ENCODE results near the gene GRIN2C.

The GRIN2C gene

GRCh38 chr17:74846621-74847020 lies 13.1 kb downstream of the GRIN2C start:
- DNase-seq (ENCODE audit: low read depth in 2 of 2), result no peak

DNA sequence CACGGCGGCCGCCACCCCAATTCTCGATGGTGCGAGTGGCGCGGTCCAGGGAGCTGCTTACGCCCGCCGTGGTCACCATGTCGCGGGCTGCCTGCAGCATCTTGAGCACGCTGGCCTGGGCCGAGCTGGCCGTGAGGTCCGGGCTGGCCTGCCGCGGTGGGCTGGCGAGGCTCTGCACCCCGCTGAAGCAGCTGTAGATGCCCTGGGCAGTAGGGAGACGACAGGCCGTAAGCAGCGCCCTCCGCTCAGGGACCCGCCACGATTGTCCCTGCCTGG lies 16.4 kb downstream of the GRIN2C start:
- no peak for DNase-seq (ENCODE audit: low read depth in 2 of 2)

DNA sequence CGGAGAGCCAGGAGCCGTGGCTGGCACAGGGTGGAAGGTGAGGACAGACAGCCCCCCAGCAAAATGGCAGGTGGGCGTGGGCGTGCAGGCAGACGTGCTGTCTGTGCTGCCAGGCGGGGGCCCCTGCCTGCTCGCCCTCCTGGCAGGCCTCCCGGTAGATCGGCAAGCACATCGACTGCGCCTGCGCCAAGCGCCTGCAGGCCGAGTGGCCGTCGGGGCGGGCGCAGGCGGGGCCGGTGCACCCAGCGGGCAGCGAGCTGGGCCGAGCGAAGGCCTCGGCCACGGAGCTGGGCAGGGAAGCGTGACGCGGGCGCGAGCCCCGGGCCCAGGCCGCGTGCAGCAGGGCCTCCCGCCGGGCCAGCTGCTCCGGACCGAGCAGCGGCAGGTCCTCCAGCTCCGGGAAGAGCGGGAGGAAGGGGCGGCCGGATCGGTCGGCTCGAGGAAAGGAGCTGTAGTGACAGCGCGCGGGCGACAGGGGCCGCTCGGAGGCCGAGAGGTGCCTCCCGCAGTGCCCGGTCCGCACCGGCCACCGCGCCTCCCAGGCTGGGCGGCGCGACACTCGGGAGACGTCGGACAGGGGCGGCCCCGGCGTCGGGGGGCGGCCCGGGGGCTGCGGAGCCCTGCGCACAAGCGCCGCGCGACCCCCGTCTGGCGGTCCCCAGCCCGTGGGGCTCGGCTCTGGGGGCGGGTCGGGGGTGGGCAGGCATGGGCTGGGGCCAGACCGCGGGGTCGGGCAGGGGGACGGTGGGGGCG lies 16.9 kb downstream of the GRIN2C start:
- no peak for DNase-seq (ENCODE audit: low read depth in 2 of 2)

GRCh38 chr17:74842146-74842598 lies 17.5 kb downstream of the GRIN2C start:
- DNase-seq (ENCODE audit: low read depth in 2 of 2), result no peak

GRCh38 chr17:74840989-74841666 lies 18.6 kb downstream of the GRIN2C start:
- DNase-seq (ENCODE audit: low read depth in 2 of 2), result no peak

GRCh38 chr17:74839990-74840852 lies 19.5 kb downstream of the GRIN2C start:
- no peak for DNase-seq (ENCODE audit: low read depth in 2 of 2)

GRCh38 chr17:74838274-74838673 lies 21.4 kb downstream of the GRIN2C start:
- DNase-seq (ENCODE audit: low read depth in 2 of 2), result no peak

GRCh38 chr17:74836691-74837467 lies 22.8 kb downstream of the GRIN2C start:
- DNase-seq (ENCODE audit: low read depth in 2 of 2), result no peak

- no peak for DNase-seq (ENCODE audit: low read depth in 2 of 2)
These were observed 23.5 kb downstream of the GRIN2C start for GRCh38 chr17:74836191-74836590.

DNA sequence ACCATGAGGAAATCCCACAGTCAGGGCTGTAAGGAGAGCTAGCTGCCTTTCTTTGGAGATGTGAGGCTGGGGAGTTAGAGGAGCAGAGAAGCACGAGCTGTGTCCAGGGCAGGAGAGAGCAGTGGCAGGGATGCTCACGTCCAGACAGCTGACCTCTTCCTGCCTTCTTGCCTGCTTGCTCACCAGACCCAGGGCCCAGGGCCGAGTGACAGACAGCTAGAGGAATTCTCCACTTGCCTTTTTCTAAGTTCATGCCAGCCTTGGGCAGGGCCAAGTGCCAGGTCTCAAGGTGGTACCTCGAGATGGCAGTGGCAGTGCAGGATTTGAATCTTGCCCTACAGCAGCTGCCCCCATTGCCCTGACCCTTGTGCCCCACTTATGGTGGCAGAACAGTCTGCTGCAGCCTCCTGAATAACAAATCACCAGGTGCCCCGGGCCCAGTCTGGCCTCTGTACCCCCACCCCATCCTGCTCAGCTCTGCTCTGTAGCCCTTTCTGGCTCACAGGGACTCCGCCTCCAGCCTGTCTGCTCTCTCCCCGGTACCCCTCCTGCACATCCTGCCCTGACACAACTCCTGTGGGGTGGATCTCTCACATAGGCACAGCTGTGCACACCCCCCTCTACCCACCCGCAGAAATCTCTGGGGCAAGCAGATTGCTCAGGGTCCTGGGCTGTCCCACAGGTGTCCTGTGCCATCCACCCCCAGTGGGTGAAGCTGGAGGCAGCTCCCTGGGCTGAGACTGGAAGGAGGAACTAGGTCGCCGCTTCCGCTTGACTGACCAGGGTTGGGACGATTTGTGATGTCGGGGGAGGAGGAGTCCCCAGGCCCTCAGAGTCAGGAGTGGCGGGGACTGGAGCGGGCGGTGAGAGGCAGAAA lies 25.9 kb downstream of the GRIN2C start:
- DNase-seq (ENCODE audit: low read depth in 2 of 2), result no peak

DNA sequence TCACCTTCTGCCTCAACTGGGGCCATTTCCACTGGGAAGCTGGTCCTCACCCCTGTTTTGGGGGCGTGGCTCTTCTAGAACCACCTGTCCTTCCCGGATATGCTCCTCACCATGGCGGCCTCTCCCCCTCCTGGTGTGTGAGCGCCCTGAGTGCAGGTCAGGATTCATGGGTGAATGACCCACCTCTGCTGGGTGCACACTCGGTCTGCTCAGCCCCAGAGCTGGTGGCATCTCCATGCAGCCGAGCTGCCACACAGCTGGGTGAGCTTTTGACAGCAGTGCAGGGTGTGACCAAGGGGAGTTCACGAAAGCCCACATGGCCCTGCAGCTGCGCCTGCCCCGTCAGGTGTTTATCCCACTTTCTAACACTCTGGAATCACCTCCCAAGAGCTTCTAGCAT lies 27.3 kb downstream of the GRIN2C start:
- no peak for DNase-seq (ENCODE audit: low read depth in 2 of 2)

- DNase-seq (ENCODE audit: low read depth in 2 of 2), result no peak
These were observed 28.1 kb downstream of the GRIN2C start for GRCh38 chr17:74831444-74832146.

DNA sequence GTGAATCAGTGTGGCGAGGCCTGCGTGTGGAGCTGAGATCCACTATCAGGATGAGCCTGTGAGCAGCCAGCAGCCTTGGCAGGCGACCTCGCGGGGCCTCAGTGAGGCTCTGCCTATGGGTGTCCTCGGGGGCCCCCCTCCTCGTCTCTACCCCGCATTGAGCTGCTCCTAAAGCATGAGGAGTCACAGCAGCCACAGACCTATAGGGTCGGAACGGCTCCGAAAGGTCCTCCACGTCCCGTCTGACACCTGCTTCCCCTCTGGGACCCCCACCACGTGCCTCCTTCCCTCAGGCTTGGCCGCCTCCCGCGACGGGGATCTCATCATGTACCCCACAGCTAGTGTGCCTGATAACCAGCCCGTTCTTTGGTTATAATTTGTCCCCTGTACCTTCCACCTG lies 28.8 kb downstream of the GRIN2C start:
- no peak for DNase-seq (ENCODE audit: low read depth in 2 of 2)

DNA sequence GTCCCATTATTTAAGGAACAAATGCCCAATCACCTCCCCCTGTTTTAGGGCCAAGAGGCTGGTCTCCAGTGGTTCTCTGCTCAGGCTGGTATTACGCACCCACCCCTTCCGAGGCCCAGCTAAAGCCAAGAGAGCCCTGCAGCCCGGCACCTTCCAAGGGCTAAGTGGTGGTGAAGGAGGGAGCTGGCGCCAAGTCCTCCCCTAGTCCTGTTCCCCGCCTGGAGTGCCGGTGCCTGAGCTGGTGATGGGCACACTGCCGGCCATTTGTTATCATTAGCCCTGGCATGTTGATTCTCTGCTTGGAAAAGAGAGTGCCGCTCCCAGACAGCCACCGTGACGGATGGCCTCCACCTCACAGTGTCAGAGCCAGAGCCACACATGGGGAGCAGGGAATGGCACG lies 31.9 kb downstream of the GRIN2C start:
- DNase-seq (ENCODE audit: low read depth in 2 of 2), result no peak

- DNase-seq (ENCODE audit: low read depth in 2 of 2), result no peak
These were observed 33.5 kb downstream of the GRIN2C start for GRCh38 chr17:74825952-74826719.

DNA sequence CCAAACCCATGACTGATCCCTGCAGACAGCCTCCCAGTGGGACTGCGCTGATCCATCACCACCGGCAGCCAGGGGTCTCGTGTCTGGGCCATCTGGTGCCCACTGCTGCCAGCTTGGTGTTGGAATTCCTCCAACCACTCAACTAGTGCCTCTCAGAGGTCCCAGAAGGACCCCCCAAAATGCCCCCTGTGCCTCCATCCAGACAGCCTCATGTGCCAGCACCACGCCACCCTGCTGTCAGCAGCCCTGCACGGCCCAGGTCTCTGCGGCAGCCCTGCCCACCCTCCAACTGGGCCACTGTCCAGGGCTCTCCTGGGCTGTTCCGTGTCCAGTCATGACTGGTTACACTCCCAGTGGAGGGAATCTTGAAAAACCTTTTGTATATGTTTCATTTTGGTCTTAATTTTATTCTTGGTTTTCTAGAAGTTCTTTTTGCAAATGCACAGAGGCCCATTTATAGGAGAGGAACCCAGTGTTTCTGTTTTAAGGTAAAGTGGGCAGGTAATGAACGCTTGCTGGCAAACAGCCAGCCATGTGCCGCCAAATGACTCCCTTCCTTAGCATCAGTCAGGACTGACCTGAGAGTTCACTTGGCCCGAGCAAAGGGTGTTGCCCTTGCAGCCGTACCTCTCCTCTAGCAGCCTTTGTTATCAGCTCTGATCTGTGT lies 34.6 kb downstream of the GRIN2C start:
- no peak for DNase-seq (ENCODE audit: low read depth in 2 of 2)

GRCh38 chr17:74822939-74823367 lies 36.7 kb downstream of the GRIN2C start:
- DNase-seq (ENCODE audit: low read depth in 2 of 2), result no peak

DNA sequence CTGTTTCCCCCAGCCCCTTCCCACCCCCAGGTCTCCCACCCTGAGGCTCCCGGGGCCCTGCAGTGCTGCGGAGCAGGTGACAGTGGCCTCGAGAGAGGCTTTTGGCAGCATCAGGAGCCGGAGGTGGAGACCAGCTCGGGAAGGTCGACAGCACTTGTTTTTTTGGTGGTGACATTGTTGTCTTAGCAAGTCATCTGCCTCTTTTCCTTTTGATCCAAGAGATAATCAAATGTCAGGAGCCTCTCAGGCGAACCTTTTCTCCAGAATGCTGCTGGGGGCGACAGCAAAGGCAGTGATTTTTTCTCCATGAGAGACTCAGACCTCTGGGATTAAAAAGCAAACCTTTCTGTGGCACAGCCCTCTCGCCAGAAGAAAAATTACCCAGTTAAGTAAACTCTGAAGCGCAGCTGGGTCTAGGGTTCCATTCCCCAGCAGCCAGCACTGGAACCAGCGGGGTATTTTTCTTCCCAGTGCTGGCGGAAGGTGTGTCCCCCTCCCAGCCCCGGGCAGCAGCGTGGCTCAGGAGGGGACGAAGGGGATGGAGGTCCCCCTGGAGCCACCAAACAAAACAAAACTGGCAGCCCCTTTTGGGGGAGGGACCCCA lies 37.2 kb downstream of the GRIN2C start:
- DNase-seq (ENCODE audit: low read depth in 2 of 2), result no peak

Measured in stimulated activated CD8-positive, alpha-beta memory T cell treated with anti-CD3 and anti-CD28 coated beads, Interleukin-15, amount 100 ng/mL, for 48 hours (primary cell).